HT1080 (cell line): ENCODE results near the gene CDH4. TPM values are rescaled to one million over a fixed set of nuclear protein-coding genes. Genes with fewer than 3 reads are reported as not detected.

Source experiments
- DNase-seq: peaks from one replicate; pipeline ENCODE4 v3.0.0-alpha.2; 2015; ENCODE audit warnings: low read depth
- total RNA-seq: library from RNA; depleted of rRNA; stranded (reverse); fragments of >200 nt; shearing (Covaris generic); gene quantifications from 2 replicates; pipeline ENCODE4 v1.2.3, GENCODE V29; 2014

The CDH4 gene
- total RNA-seq, 1 experiment from 2014 or later = 10.8 TPM

- DNase-seq = no peak
Measured at GRCh38 chr20:61903575-61904340, 651.7 kb downstream of the CDH4 start.

DNA sequence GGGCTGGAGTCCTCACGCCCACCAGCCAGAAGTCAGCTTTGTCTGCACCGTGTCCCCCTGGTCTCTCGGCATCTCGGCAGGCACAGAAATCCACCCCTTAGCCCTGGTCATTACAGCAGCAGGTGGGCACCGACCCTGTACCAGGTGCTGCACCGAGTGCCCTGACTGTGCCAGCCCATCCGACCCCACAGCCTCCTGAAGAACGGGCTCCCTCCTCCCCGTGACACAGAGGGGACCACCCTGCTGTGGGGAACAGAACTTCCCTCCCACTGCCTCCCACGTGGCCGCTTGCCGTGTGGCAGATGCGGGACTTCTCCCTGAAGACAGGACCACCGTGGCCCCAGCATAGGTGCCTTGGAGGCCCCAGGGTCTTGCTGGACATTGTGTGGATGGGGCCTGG is 652.4 kb downstream of the CDH4 start:
- no peak for DNase-seq

DNA sequence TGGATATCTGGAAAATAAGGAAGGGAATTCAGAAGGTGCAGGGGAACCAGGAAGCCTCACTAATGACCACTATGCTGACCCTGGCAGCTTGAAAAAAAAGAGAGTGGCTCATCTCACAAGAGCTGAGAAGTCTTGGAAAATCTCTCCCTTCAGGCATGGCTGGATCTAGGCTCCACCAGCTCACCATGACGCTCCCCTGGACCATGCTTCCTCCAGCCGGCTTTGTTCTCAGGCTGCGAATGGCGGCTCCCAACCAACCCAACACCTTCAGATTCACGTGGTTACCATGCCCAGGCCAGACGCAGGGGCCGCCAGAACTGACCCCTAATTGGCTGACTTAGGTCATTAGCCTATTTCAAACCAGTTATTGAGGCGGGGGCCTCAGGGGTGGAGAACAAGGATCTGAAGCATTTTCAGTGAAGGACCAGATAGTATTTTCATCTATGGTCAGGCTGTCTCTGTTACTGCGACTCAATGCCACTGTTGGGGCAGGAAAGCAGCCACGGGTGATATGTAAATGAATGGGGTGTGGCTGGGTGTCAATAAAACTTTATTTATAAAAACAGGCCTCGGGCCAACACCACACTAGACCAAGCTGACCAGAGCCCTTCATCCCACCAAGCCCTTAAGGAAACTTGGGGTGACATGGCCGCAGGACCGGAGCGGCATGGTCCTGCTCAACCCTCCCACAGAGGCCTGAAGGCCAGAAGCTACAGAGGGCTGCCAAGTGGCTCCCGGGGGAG is 653.9 kb downstream of the CDH4 start:
- DNase-seq = no peak

- DNase-seq = no peak
Measured at GRCh38 chr20:61907081-61907891, 655.2 kb downstream of the CDH4 start.

DNA sequence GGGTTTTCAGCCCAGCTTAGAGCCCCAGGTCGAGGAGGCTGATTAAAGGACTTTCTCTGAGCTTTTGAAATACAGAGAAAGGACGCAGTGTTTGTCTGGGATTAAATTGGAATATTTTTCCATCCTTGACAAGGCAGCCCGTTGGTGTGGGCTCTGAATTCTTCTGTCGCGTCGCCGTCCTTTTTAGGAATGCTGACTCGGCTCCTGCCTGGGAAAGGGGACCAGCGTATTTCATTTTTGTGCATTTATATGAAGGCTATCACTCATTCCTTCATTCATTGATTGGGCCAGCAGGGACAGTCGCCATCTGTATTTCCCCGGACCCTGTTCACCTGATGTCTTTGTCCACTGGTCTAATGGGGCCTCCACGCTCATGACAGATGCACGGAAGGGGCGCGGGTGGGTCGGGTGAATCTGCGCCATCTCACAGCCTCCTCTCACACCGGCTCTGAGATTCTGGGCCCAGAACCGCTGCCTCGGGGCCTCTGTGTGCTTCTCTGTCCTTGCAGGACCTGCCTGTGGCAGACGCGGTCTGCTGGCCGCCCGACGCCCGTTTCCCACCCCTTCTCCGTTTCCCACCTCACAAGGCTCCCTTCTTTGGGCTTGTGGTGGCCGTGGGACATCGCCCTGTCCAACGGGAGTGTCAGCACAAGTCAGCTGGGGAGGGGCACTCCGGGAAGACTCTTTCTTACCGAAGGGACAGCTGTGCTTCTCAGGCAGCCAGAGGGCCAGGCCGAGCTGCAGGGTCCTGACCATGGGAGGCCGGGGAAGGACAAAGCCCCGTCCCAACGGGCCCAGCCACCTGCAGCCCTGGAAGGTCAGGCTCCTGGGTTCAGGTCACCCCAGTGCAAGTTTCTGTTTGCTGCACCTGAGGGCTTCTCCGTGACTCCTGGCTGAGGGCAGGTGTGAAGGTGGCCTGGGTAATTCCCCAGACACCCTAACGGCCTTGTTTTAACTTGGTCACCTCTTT is 656.3 kb downstream of the CDH4 start:
- DNase-seq = no peak

GRCh38 chr20:61909028-61909427 is 657.0 kb downstream of the CDH4 start:
- DNase-seq = no peak

- DNase-seq = no peak
Measured at GRCh38 chr20:61909821-61910220, 657.8 kb downstream of the CDH4 start.

DNA sequence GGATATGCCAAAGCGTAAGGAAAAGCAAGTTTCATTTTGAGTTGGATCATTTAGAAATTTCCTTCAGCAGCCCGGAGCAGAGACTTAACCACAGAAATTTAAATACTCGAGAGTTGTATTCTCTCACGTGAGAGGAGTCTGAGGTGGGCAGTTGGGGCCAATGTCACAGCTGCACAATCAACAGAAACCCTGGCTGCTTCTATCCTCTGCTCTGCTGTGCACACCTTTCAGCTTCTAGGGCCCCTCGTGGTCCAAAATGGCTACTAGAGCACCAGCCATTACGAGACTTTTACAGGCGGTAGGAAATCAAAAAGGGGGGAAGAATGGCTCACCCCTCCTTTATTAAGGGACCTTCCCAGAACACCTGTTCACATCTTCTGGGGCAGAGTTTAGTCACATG is 659.8 kb downstream of the CDH4 start:
- DNase-seq = no peak

- DNase-seq = no peak
Measured at GRCh38 chr20:61912665-61913422, 660.8 kb downstream of the CDH4 start.

GRCh38 chr20:61913423-61914225 is 661.6 kb downstream of the CDH4 start:
- DNase-seq = no peak

DNA sequence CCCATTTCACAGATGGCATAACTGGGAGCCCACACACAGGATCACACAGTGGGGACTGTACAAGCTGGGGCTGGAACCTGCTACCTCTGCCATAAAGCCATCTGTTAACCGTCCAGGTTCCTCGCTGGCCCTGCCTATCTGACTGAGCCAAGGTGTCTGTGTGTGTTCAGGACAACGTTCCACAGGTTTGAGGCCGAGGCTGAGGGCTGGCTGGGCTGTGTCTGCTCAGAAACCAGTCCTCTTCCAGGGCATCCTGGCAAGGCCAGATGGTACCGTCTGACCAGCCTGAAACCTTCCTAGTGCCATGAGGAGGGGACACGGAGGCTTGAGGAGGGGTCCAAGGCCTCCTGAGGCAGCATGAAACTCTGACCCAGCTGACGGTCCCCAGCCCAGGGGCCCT is 663.0 kb downstream of the CDH4 start:
- no peak for DNase-seq

- no peak for DNase-seq
Measured at GRCh38 chr20:61916318-61916891, 664.3 kb downstream of the CDH4 start.

GRCh38 chr20:61917474-61918145 is 665.5 kb downstream of the CDH4 start:
- no peak for DNase-seq

GRCh38 chr20:61918548-61918947 is 666.5 kb downstream of the CDH4 start:
- DNase-seq = no peak

GRCh38 chr20:61919239-61919638 is 667.2 kb downstream of the CDH4 start:
- no peak for DNase-seq

GRCh38 chr20:61919675-61920365 is 667.8 kb downstream of the CDH4 start:
- DNase-seq = no peak

GRCh38 chr20:61922411-61922810 is 670.4 kb downstream of the CDH4 start:
- DNase-seq = no peak

DNA sequence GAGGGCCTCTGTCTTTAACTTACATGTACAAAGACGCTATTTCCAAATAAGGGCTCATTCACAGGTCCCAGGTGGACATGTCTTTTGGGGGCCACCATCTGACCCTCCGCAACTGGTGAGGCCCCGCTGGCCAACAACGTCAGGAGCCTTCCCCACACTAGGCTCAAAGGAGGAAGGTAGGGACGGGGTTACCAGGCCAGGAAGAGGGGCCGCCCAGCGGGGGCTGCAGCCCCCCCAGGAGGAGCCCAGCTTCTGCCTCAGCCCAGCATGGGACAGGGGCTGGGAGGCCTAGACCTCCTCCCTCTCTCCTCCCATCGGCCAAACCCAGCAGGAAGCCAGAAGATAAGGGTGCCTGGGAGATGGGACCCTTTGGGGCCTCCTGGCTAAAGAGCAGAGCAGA is 670.9 kb downstream of the CDH4 start:
- DNase-seq = no peak
